Measurements from ENCODE around the gene NCK2. TPM values are rescaled to one million over a fixed set of nuclear protein-coding genes. Genes with fewer than 3 reads are reported as not detected.

NCK2 gene
- total and polyA plus RNA-seq, 7 donors, result 26.5 to 111 (median 40.1) TPM

DNA sequence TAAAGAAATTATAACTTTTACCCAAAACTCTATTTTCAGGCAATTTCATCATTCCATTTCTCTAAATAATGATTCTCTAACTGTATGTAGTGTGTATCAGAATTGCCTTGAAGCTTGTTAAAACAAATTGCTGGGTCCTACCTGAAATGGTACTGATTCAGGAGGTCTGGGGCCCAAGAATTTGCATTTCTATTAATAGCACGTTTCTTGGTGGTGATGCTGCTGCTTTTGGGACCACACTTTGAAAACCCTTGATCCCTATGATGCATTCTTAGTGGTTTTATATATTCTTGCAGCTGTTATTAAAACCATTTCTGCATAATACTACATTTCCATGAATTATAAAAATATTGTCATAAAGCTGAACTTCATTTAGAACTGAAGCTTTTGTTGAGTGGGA lies 140.7 kb downstream of the NCK2 start:
- Histone ChIP-seq H3K9me3 (peaks cover 5% of the 10 kb centered on the region), H3K27ac (peak overlapping the region; percentile 48), H3K4me1 (peaks cover 51% of the 10 kb centered on the region), H3K4me3 (no peak overlapping the region), H3K36me3 (ENCODE audit: insufficient read depth in 1 of 2, low read depth in 1 of 2) (peaks cover 7 to 13% of the 10 kb centered on the region in 2 donors), H3K27me3 (ENCODE audit: insufficient read depth in 3 of 3, low read length in 2 of 3) (no peaks in the 10 kb centered on the region)
- WGBS, 3 donors, result 7 to 31% (median 10%) methylated on average over 1 of the region's 1 CpG
- DNase-seq, result no peak
- intact Hi-C loops (cut with DNase I), result no loop called here
- TF ChIP-seq, protein P1, sequence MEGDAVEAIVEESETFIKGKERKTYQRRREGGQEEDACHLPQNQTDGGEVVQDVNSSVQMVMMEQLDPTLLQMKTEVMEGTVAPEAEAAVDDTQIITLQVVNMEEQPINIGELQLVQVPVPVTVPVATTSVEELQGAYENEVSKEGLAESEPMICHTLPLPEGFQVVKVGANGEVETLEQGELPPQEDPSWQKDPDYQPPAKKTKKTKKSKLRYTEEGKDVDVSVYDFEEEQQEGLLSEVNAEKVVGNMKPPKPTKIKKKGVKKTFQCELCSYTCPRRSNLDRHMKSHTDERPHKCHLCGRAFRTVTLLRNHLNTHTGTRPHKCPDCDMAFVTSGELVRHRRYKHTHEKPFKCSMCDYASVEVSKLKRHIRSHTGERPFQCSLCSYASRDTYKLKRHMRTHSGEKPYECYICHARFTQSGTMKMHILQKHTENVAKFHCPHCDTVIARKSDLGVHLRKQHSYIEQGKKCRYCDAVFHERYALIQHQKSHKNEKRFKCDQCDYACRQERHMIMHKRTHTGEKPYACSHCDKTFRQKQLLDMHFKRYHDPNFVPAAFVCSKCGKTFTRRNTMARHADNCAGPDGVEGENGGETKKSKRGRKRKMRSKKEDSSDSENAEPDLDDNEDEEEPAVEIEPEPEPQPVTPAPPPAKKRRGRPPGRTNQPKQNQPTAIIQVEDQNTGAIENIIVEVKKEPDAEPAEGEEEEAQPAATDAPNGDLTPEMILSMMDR (IDR thresholded peaks at IDR 0.05), result no peak
- no peak for ATAC-seq

DNA sequence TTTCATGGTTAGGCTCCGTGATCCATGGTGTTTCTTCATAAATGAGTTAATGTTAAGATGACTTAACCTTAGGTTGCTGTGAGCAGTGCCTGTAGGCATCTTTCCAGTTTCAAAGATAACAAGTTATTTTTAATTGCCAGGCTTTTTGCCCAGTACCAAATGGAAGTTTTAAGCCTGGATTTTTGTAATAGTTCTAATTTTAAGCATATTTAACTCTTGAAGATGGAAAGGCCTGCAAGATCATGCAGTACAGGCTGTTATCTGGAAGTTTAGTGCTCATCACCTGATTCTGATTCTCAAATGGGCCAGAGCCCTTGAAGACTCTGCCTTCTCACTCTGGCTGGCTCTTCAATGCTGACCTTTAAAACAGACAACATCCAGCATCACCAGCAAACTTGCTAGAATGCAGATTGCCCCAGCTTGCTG lies 141.3 kb downstream of the NCK2 start:
- H3K36me3 ChIP-seq (ENCODE audit: insufficient read depth in 1 of 2, low read depth in 1 of 2), result peaks cover 7 to 12% of the 10 kb centered on the region in 2 donors
- ATAC-seq (peak in 3 of 4 donors; percentile 36 to 81 (median 68)), DNase-seq (no peak)
- peaks cover 5% of the 10 kb centered on the region for H3K9me3 ChIP-seq
- TF ChIP-seq, protein P1 (IDR thresholded peaks at IDR 0.05), result no peak
- H3K27me3 ChIP-seq (ENCODE audit: insufficient read depth in 3 of 3, low read length in 2 of 3), result no peaks in the 10 kb centered on the region
- H3K4me1 ChIP-seq, result peaks cover 51% of the 10 kb centered on the region
- no peak overlapping the region for H3K4me3 ChIP-seq
- intact Hi-C loops (cut with DNase I), result no loop called here
- peak overlapping the region; percentile 48 for H3K27ac ChIP-seq
- 19 to 23% (median 19%) methylated on average over 1 of the region's 1 CpG for WGBS, 3 donors

- 31 to 63% (median 34%) methylated on average over 2 of the region's 2 CpGs for WGBS, 3 donors
- no peak for ATAC-seq
- TF ChIP-seq, protein P1 (IDR thresholded peaks at IDR 0.05), result no peak
- Histone ChIP-seq H3K36me3 (ENCODE audit: insufficient read depth in 1 of 2, low read depth in 1 of 2) (peaks cover 2 to 6% of the 10 kb centered on the region in 2 donors), H3K4me3 (no peak overlapping the region), H3K4me1 (peaks cover 52% of the 10 kb centered on the region), H3K9me3 (no peaks in the 10 kb centered on the region), H3K27ac (peak overlapping the region; percentile 48), H3K27me3 (ENCODE audit: insufficient read depth in 3 of 3, low read length in 2 of 3) (no peaks in the 10 kb centered on the region)
- no peak for DNase-seq
- intact Hi-C loops (cut with DNase I), result no loop called here
Measured at GRCh38 chr2:105886687-105887086, 142.0 kb downstream of the NCK2 start.

- Histone ChIP-seq H3K4me3 (no peak overlapping the region), H3K36me3 (ENCODE audit: insufficient read depth in 1 of 2, low read depth in 1 of 2) (peaks cover 0 to under 1% of the 10 kb centered on the region in 2 donors), H3K27me3 (ENCODE audit: insufficient read depth in 3 of 3, low read length in 2 of 3) (no peaks in the 10 kb centered on the region), H3K4me1 (peaks cover 58% of the 10 kb centered on the region), H3K27ac (no peak overlapping the region), H3K9me3 (no peaks in the 10 kb centered on the region)
- DNase-seq (no peak), ATAC-seq (no peak)
- TF ChIP-seq, protein P1 (IDR thresholded peaks at IDR 0.05), result no peak
- WGBS, 3 donors, result 84 to 92% (median 84%) methylated on average over 3 of the region's 3 CpGs
- intact Hi-C loops (cut with DNase I), result no loop called here
Measured at GRCh38 chr2:105887256-105887655, 142.5 kb downstream of the NCK2 start.

DNA sequence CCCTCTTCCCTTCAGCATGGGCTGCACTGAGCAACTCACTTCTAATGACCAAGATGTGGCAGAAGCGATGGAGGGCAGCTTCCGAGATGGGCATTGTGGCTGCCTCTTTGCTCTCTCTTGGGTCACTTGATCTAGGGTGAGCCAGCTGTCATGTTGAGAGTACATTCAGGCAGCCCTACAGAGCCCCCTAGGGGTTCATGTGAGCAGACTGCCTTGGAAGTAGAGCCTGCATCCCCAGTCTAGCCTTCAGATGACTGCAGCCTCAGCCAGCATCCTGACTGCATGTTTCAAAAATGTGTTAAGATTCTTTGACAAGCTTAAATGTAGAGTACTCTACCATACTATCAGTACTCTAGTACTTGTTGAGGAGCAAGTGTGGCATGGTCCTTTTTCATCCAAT lies 143.9 kb downstream of the NCK2 start:
- H3K27me3 ChIP-seq (ENCODE audit: insufficient read depth in 3 of 3, low read length in 2 of 3), result no peaks in the 10 kb centered on the region
- H3K4me3 ChIP-seq, result no peak overlapping the region
- H3K36me3 ChIP-seq (ENCODE audit: insufficient read depth in 1 of 2, low read depth in 1 of 2), result peaks cover 0 to 8% of the 10 kb centered on the region in 2 donors
- DNase-seq, result no peak
- WGBS, 3 donors, result 97 to 100% (median 98%) methylated on average over 2 of the region's 2 CpGs
- H3K27ac ChIP-seq, result no peak overlapping the region
- intact Hi-C loops (cut with DNase I), result no loop called here
- no peaks in the 10 kb centered on the region for H3K9me3 ChIP-seq
- H3K4me1 ChIP-seq, result peaks cover 48% of the 10 kb centered on the region
- no peak for ATAC-seq
- TF ChIP-seq, protein P1 (IDR thresholded peaks at IDR 0.05), result no peak

Data from psoas muscle (tissue), 8 donors.